ENCODE data around the gene HK3. TPM values are rescaled to one million over a fixed set of nuclear protein-coding genes. Genes with fewer than 3 reads are reported as not detected.

The HK3 gene
- total and polyA plus RNA-seq, 2 of the 8 experiments (the other 6 are each of a cell fraction or from before 2014, with no cell fraction given) = not detected

DNA sequence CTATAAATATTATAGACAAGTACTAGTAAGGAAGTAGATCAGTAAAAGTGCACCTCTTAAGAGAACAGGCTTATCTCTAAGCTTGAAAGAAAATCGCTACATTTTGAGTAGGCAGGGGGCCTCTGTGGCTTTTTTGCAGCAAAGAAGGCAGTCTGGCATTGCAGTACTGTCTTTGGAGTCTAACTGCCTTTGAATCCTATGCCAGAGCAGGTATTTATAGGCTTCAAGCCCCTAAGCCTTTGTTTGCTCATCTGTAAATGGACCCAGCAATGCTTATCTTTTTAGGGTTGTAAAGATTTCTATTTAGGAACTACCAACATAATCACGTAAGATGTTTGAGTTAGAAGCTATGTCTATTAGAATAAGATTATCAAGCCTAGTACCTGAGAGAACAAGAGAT, 23.7 kb upstream of the HK3 start:
- no peak for FAIRE-seq
- Histone ChIP-seq H3K27me3 (replicated peaks in 1 of 4; ENCODE audit: control insufficient read depth in 3 of 4, extremely low read depth in 1 of 4, insufficient read depth in 3 of 4, low read length in 3 of 4) (no peaks in the 10 kb centered on the region), H3K79me2 (ENCODE audit: control insufficient read depth in 1 of 2, insufficient read depth in 2 of 2, low read length in 2 of 2) (no peaks in the 10 kb centered on the region; a peak in 1 of 4 replicates), H3K56ac (replicated peaks; ENCODE audit: insufficient read length, low read depth, low read length) (no peak overlapping the region), H2BK120ac (replicated peaks; ENCODE audit: low read depth, low read length) (no peak overlapping the region), H3K9ac (replicated peaks in 1 of 4; ENCODE audit: extremely low read depth in 1 of 4, low read depth in 3 of 4, low read length in 3 of 4) (no peak overlapping the region), H3K4me1 (replicated peaks in 1 of 4; ENCODE audit: control insufficient read depth in 3 of 4, insufficient read depth in 4 of 4, low read length in 3 of 4) (no peaks in the 10 kb centered on the region), H2BK12ac (ENCODE audit: low read depth, low read length) (no peak overlapping the region), H3K9me3 (ENCODE audit: insufficient read depth in 2 of 2, low read depth in 1 of 2, low read length in 1 of 2) (no peaks in the 10 kb centered on the region), H3K36me3 (ENCODE audit: control insufficient read depth in 2 of 4, insufficient read depth in 4 of 4, low read length in 3 of 4) (peaks cover 0 to 2% (median 0%) of the 10 kb centered on the region in 4 experiments; a peak in 3 of 8 replicates), H2BK15ac (ENCODE audit: low read length) (no peak overlapping the region), H3K23ac (ENCODE audit: insufficient read length) (no peak overlapping the region), H3K14ac (ENCODE audit: insufficient read length) (no peak overlapping the region), H2AK5ac (ENCODE audit: low read depth, low read length) (no peak overlapping the region), H4K8ac (ENCODE audit: extremely low read depth, insufficient read depth, low read length) (no peak overlapping the region), H4K91ac (replicated peaks; ENCODE audit: insufficient read length, low read length) (no peak overlapping the region), H3K4ac (replicated peaks; ENCODE audit: insufficient read length, low read depth, low read length) (no peak overlapping the region), H4K20me1 (replicated peaks in 1 of 2; ENCODE audit: control insufficient read depth in 1 of 2, insufficient read depth in 2 of 2, low read length in 2 of 2) (no peaks in the 10 kb centered on the region), H2BK20ac (ENCODE audit: low read length) (no peak overlapping the region), H3K27ac (ENCODE audit: low read depth, low read length) (no peak overlapping the region), H4K5ac (ENCODE audit: insufficient read length, low read depth, low read length) (no peak overlapping the region), H3K79me1 (ENCODE audit: low read depth, low read length) (no peaks in the 10 kb centered on the region), H3K23me2 (ENCODE audit: low read depth, low read length) (no peaks in the 10 kb centered on the region), H3K18ac (ENCODE audit: extremely low read depth, low read length) (no peak overlapping the region), H3K4me2 (ENCODE audit: insufficient read depth in 1 of 2, low read depth in 2 of 2, low read length in 2 of 2) (no peak overlapping the region), H3K4me3 (ENCODE audit: extremely low read depth in 1 of 4, insufficient read depth in 2 of 4, low read depth in 3 of 4, low read length in 4 of 4) (no peak overlapping the region), H2AFZ (ENCODE audit: low read length) (no peak overlapping the region), H2BK5ac (ENCODE audit: low read depth, low read length) (no peak overlapping the region)
- CTCF ChIA-PET (ENCODE audit: partially characterized antibody) = interaction anchor here (0.9 to 1.9 kb wide), 4 partner anchors 9 to 271 kb away, joined by 3 to 6 read pairs (median 4); no protein-coding TSS in a partner anchor
- no peak for DNase-seq (ENCODE audit: low read depth in 1 of 2, low spot score in 2 of 2)
- POLR2A ChIA-PET (ENCODE audit: partially characterized antibody) = no interaction called here
- 95% methylated on average over 2 of the region's 2 CpGs; no CpG with 5 or more reads in 1 of the 2 experiments for WGBS, 2 experiments (ENCODE audit: extremely low coverage in 1 of 2, insufficient coverage in 1 of 2, insufficient read length in 1 of 2, insufficient replicate concordance in 2 of 2, low coverage in 1 of 2, low lambda C conversion rate in 2 of 2, missing lambda C conversion rate in 1 of 2)
- TF ChIP-seq, protein P1, sequence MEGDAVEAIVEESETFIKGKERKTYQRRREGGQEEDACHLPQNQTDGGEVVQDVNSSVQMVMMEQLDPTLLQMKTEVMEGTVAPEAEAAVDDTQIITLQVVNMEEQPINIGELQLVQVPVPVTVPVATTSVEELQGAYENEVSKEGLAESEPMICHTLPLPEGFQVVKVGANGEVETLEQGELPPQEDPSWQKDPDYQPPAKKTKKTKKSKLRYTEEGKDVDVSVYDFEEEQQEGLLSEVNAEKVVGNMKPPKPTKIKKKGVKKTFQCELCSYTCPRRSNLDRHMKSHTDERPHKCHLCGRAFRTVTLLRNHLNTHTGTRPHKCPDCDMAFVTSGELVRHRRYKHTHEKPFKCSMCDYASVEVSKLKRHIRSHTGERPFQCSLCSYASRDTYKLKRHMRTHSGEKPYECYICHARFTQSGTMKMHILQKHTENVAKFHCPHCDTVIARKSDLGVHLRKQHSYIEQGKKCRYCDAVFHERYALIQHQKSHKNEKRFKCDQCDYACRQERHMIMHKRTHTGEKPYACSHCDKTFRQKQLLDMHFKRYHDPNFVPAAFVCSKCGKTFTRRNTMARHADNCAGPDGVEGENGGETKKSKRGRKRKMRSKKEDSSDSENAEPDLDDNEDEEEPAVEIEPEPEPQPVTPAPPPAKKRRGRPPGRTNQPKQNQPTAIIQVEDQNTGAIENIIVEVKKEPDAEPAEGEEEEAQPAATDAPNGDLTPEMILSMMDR (IDR thresholded peaks at IDR 0.05; ENCODE audit: control extremely low read depth in 1 of 3, insufficient read depth in 1 of 3, low read depth in 1 of 3, low read length in 3 of 3) = no peak
- TF ChIP-seq KDM4A (IDR thresholded peaks at IDR 0.05; ENCODE audit: low read depth, low read length, severe bottlenecking) (no peak), CTBP2 (IDR thresholded peaks at IDR 0.05; ENCODE audit: borderline replicate concordance, insufficient read depth, insufficient read length, low read length) (no peak), RBBP5 (IDR thresholded peaks at IDR 0.05; ENCODE audit: borderline replicate concordance, low read depth, low read length) (no peak), NANOG (IDR thresholded peaks at IDR 0.05; ENCODE audit: insufficient read depth, low read depth, low read length, poor library complexity, severe bottlenecking) (no peak), RFX5 (IDR thresholded peaks at IDR 0.05; ENCODE audit: borderline replicate concordance, low read depth, low read length) (no peak), HDAC2 (IDR thresholded peaks at IDR 0.05; ENCODE audit: borderline replicate concordance in 1 of 2, low read depth in 2 of 2, low read length in 2 of 2) (no peak), SUZ12 (IDR thresholded peaks at IDR 0.05; ENCODE audit: low read length) (no peak), CHD1 (IDR thresholded peaks at IDR 0.05; ENCODE audit: low read depth, low read length) (no peak), SIRT6 (IDR thresholded peaks at IDR 0.05; ENCODE audit: low read length) (no peak), POLR2A (IDR thresholded peaks at IDR 0.05; ENCODE audit: control extremely low read depth in 1 of 2, low read depth in 2 of 2, low read length in 2 of 2) (no peak), TBP (IDR thresholded peaks at IDR 0.05; ENCODE audit: low read depth, low read length) (no peak)

Data from H1 (cell line).